Measurements from ENCODE around the gene CAPN13.

GRCh38 chr2:30733876-30734520 lies 73.2 kb downstream of the CAPN13 start:
- TF ChIP-seq FOXM1 (IDR thresholded peaks at IDR 0.05; ENCODE audit: borderline replicate concordance, low read depth) (no peak), EGR1 (IDR thresholded peaks at IDR 0.05) (no peak), EP300 (IDR thresholded peaks at IDR 0.05; ENCODE audit: borderline replicate concordance) (no peak), NFIC (IDR thresholded peaks at IDR 0.05) (no peak), YY1 (IDR thresholded peaks at IDR 0.05; ENCODE audit: low read depth) (no peak), ZBTB7A (IDR thresholded peaks at IDR 0.05; ENCODE audit: low read depth) (no peak), CREB1 (IDR thresholded peaks at IDR 0.05; ENCODE audit: low read depth) (no peak), TAF1 (IDR thresholded peaks at IDR 0.05; ENCODE audit: low read depth) (no peak), REST (IDR thresholded peaks at IDR 0.05; ENCODE audit: low read depth) (no peak)
